Activated T-cell treated with anti-CD3 and anti-CD28 coated beads, Interleukin-2, amount 50 U/mL, for 72 hours (primary cell): ENCODE results near the gene CHM. TPM values are rescaled to one million over a fixed set of nuclear protein-coding genes. Genes with fewer than 3 reads are reported as not detected.
"Not testable (repeated sequence)": the region's sequence is repeated elsewhere in the genome, so short reads cannot be mapped to it uniquely, and the experiment has no call there.

Experiments used
- ATAC-seq, 2 donors: fragments of 150-1000 bp; cut with Tn5 transposase; replicated peaks in 1 of 2; 2 replicates each; pipeline ENCODE4 v1.10.0; 2021; ENCODE audit warnings: moderate library complexity in 2 of 2, mild to moderate bottlenecking in 1 of 2
- DNase-seq, 2 donors: peaks; one replicate each; pipeline ENCODE4 v3.0.0; 2021 to 2022; ENCODE audit warnings: mixed read lengths in 1 of 2
- H3K27ac Mint-ChIP-seq: one replicate; pipeline ENCODE4 v1.8.0; 2022; ENCODE audit warnings: mild to moderate bottlenecking, moderate library complexity, mixed read lengths
- H3K27me3 Mint-ChIP-seq: one replicate; pipeline ENCODE4 v1.8.0; 2022; ENCODE audit warnings: low read depth, mixed read lengths
- H3K36me3 Mint-ChIP-seq, 2 donors: one replicate each; pipeline ENCODE4 v1.8.0; 2022; ENCODE audit warnings: mixed read lengths in 2 of 2, mild to moderate bottlenecking in 1 of 2; ENCODE audit not compliant: insufficient read depth in 2 of 2
- H3K4me1 Mint-ChIP-seq: one replicate; pipeline ENCODE4 v1.8.0; 2022; ENCODE audit warnings: low read depth, mixed read lengths
- H3K4me3 Mint-ChIP-seq, 2 donors: one replicate each; pipeline ENCODE4 v1.8.0; 2022; ENCODE audit warnings: mild to moderate bottlenecking in 2 of 2, mixed read lengths in 2 of 2, moderate library complexity in 2 of 2
- H3K9me3 Mint-ChIP-seq, 2 donors: one replicate each; pipeline ENCODE4 v1.8.0; 2022; ENCODE audit warnings: mixed read lengths in 2 of 2
- total RNA-seq, 2 donors: library from RNA; stranded (reverse); gene quantifications; one replicate each; pipeline ENCODE4 v1.2.3, GENCODE V29; 2022

The CHM gene
- total RNA-seq, 2 donors from 2014 or later: 17.5 to 20.9 TPM

GRCh38 chrX:85993539-85994197, 53.7 kb downstream of the CHM start:
- DNase-seq (no peak), ATAC-seq (no peak)
- Mint-ChIP-seq H3K4me3 (no peak overlapping the region), H3K27ac (no peak overlapping the region), H3K36me3 (peaks cover 1 to 5% of the 10 kb centered on the region in 2 donors), H3K27me3 (no peaks in the 10 kb centered on the region), H3K4me1 (peaks cover 16% of the 10 kb centered on the region), H3K9me3 (no peaks in the 10 kb centered on the region)

- H3K36me3 Mint-ChIP-seq: peaks cover 1 to 5% of the 10 kb centered on the region in 2 donors
- peak overlapping the region; percentile 74 for H3K27ac Mint-ChIP-seq
- H3K4me1 Mint-ChIP-seq: peaks cover 16% of the 10 kb centered on the region
- H3K27me3 Mint-ChIP-seq: no peaks in the 10 kb centered on the region
- no peak for DNase-seq
- H3K9me3 Mint-ChIP-seq: no peaks in the 10 kb centered on the region
- no peak overlapping the region for H3K4me3 Mint-ChIP-seq
- peak; percentile 43 to 49 for ATAC-seq
These were observed 54.5 kb downstream of the CHM start for GRCh38 chrX:85992811-85993229.

GRCh38 chrX:85988353-85988752, 59.0 kb downstream of the CHM start:
- ATAC-seq: no peak
- Mint-ChIP-seq H3K27me3 (no peaks in the 10 kb centered on the region), H3K27ac (no peak overlapping the region), H3K9me3 (no peaks in the 10 kb centered on the region), H3K36me3 (peaks cover 3 to 5% of the 10 kb centered on the region in 2 donors), H3K4me3 (no peak overlapping the region), H3K4me1 (peaks cover 10% of the 10 kb centered on the region)
- DNase-seq: no peak

- H3K4me1 Mint-ChIP-seq: no peaks in the 10 kb centered on the region
- H3K36me3 Mint-ChIP-seq: peaks cover 3 to 9% of the 10 kb centered on the region in 2 donors
- DNase-seq: no peak
- no peaks in the 10 kb centered on the region for H3K9me3 Mint-ChIP-seq
- H3K27me3 Mint-ChIP-seq: no peaks in the 10 kb centered on the region
- no peak overlapping the region for H3K4me3 Mint-ChIP-seq
- H3K27ac Mint-ChIP-seq: no peak overlapping the region
- ATAC-seq: peak; percentile 41
These were observed 67.1 kb downstream of the CHM start for GRCh38 chrX:85980286-85980685.

- Mint-ChIP-seq H3K27ac (no peak overlapping the region), H3K36me3 (peaks cover 4 to 13% of the 10 kb centered on the region in 2 donors), H3K4me3 (no peak overlapping the region), H3K9me3 (no peaks in the 10 kb centered on the region), H3K4me1 (no peaks in the 10 kb centered on the region), H3K27me3 (no peaks in the 10 kb centered on the region)
- no peak for ATAC-seq
- DNase-seq: no peak
These were observed 70.1 kb downstream of the CHM start for GRCh38 chrX:85977218-85977617.

GRCh38 chrX:85972351-85972750, 75.0 kb downstream of the CHM start:
- H3K36me3 Mint-ChIP-seq: peaks cover 3 to 12% of the 10 kb centered on the region in 2 donors
- not testable (repeated sequence) for ATAC-seq, H3K27me3 Mint-ChIP-seq

GRCh38 chrX:85964744-85965143, 82.6 kb downstream of the CHM start:
- H3K27ac Mint-ChIP-seq: no peak overlapping the region
- H3K36me3 Mint-ChIP-seq: peaks cover 0 to 6% of the 10 kb centered on the region in 2 donors
- H3K4me1 Mint-ChIP-seq: no peaks in the 10 kb centered on the region
- DNase-seq (no peak), ATAC-seq (no peak)
- no peak overlapping the region for H3K4me3 Mint-ChIP-seq
- peaks cover 6% of the 10 kb centered on the region for H3K27me3 Mint-ChIP-seq
- no peaks in the 10 kb centered on the region for H3K9me3 Mint-ChIP-seq

More at GRCh38 chrX:85972351-85972750, 75.0 kb downstream of the CHM start:
- H3K9me3 Mint-ChIP-seq, H3K4me1 Mint-ChIP-seq, DNase-seq, H3K4me3 Mint-ChIP-seq, H3K27ac Mint-ChIP-seq: not testable (repeated sequence)

- DNase-seq (no peak), ATAC-seq (no peak)
- H3K36me3 Mint-ChIP-seq: peaks cover 0 to 6% of the 10 kb centered on the region in 2 donors
- H3K9me3 Mint-ChIP-seq: no peaks in the 10 kb centered on the region
- H3K27ac Mint-ChIP-seq: no peak overlapping the region
- peaks cover 6% of the 10 kb centered on the region for H3K27me3 Mint-ChIP-seq
- no peaks in the 10 kb centered on the region for H3K4me1 Mint-ChIP-seq
- no peak overlapping the region for H3K4me3 Mint-ChIP-seq
These were observed 83.6 kb downstream of the CHM start for GRCh38 chrX:85963736-85964135.

- DNase-seq: no peak
- peaks cover 6 to 20% of the 10 kb centered on the region in 2 donors for H3K36me3 Mint-ChIP-seq
- H3K4me1 Mint-ChIP-seq: no peaks in the 10 kb centered on the region
- peaks cover 3 to 5% of the 10 kb centered on the region in 2 donors for H3K9me3 Mint-ChIP-seq
- no peaks in the 10 kb centered on the region for H3K27me3 Mint-ChIP-seq
- H3K4me3 Mint-ChIP-seq: no peak overlapping the region
- no peak overlapping the region for H3K27ac Mint-ChIP-seq
- ATAC-seq: no peak
These were observed 91.8 kb downstream of the CHM start for GRCh38 chrX:85955510-85955909.

- H3K27ac Mint-ChIP-seq, H3K9me3 Mint-ChIP-seq, H3K4me1 Mint-ChIP-seq, DNase-seq, H3K27me3 Mint-ChIP-seq, H3K4me3 Mint-ChIP-seq, ATAC-seq: not testable (repeated sequence)
- peaks cover 13 to 27% of the 10 kb centered on the region in 2 donors for H3K36me3 Mint-ChIP-seq
These were observed 102.6 kb downstream of the CHM start for GRCh38 chrX:85944751-85945150.

- Mint-ChIP-seq H3K36me3 (peaks cover 10 to 15% of the 10 kb centered on the region in 2 donors), H3K4me3 (no peak overlapping the region), H3K27ac (no peak overlapping the region), H3K4me1 (no peaks in the 10 kb centered on the region), H3K9me3 (peaks cover 6 to 7% of the 10 kb centered on the region in 2 donors), H3K27me3 (no peaks in the 10 kb centered on the region)
- DNase-seq: no peak
- no peak for ATAC-seq
These were observed 106.1 kb downstream of the CHM start for GRCh38 chrX:85941275-85941674.

- H3K36me3 Mint-ChIP-seq, H3K27me3 Mint-ChIP-seq, H3K27ac Mint-ChIP-seq, DNase-seq, H3K4me3 Mint-ChIP-seq, ATAC-seq, H3K9me3 Mint-ChIP-seq, H3K4me1 Mint-ChIP-seq: not testable (repeated sequence)
These were observed 107.4 kb downstream of the CHM start for GRCh38 chrX:85939942-85940341.

GRCh38 chrX:85934399-85934798, 113.0 kb downstream of the CHM start:
- not testable (repeated sequence) for H3K36me3 Mint-ChIP-seq, H3K27me3 Mint-ChIP-seq, ATAC-seq, H3K4me1 Mint-ChIP-seq, DNase-seq, H3K4me3 Mint-ChIP-seq, H3K9me3 Mint-ChIP-seq, H3K27ac Mint-ChIP-seq

- no peak overlapping the region for H3K27ac Mint-ChIP-seq
- H3K4me1 Mint-ChIP-seq: no peaks in the 10 kb centered on the region
- ATAC-seq: no peak
- DNase-seq: no peak
- no peak overlapping the region for H3K4me3 Mint-ChIP-seq
- H3K27me3 Mint-ChIP-seq: no peaks in the 10 kb centered on the region
- no peaks in the 10 kb centered on the region for H3K9me3 Mint-ChIP-seq
- H3K36me3 Mint-ChIP-seq: peaks cover 0 to 7% of the 10 kb centered on the region in 2 donors
These were observed 117.3 kb downstream of the CHM start for GRCh38 chrX:85930099-85930498.
